GM23338 (cell line): ENCODE data around the gene OBI1. TPM values are rescaled to one million over a fixed set of nuclear protein-coding genes. Genes with fewer than 3 reads are reported as not detected.
A peak's percentile ranks its signal among the peaks of the same experiment; 100 is the strongest.

Source experiments
- ATAC-seq: fragments of 200-7000 bp; cut with Tn5 transposase; 3 replicates; pipeline ENCODE4 v1.9.1; 2020
- DNase-seq: peaks from one replicate; pipeline ENCODE4 v3.0.0-alpha.2; 2015; ENCODE audit warnings: low spot score
- H2AFZ ChIP-seq: fragments of 200-600 bp; sonication (generic); 2 replicates; pipeline ENCODE4 v1.8.0; 2016; ENCODE audit warnings: antibody characterized with exemption, mild to moderate bottlenecking, moderate library complexity
- H3F3A ChIP-seq: fragments of 200-600 bp; sonication (generic); replicated peaks from 2 replicates; pipeline ENCODE4 v1.8.0; 2017; ENCODE audit warnings: antibody characterized with exemption, mixed run types, low read depth
- H3K27ac ChIP-seq: fragments of 200-600 bp; sonication (generic); 2 replicates; pipeline ENCODE4 v1.6.1; 2016; ENCODE audit warnings: low read depth
- H3K27me3 ChIP-seq: fragments of 200-600 bp; sonication (generic); 2 replicates; pipeline ENCODE4 v1.8.0; 2016; ENCODE audit warnings: mild to moderate bottlenecking, mixed run types, moderate library complexity; ENCODE audit not compliant: insufficient read depth
- H3K36me3 ChIP-seq: fragments of 200-600 bp; sonication (generic); 2 replicates; pipeline ENCODE4 v1.8.0; 2016; ENCODE audit warnings: mild to moderate bottlenecking; ENCODE audit not compliant: insufficient read depth
- H3K4me1 ChIP-seq: fragments of 200-600 bp; sonication (generic); 2 replicates; pipeline ENCODE4 v1.8.0; 2016; ENCODE audit warnings: mild to moderate bottlenecking, moderate library complexity; ENCODE audit not compliant: insufficient read depth
- H3K4me2 ChIP-seq: fragments of 200-600 bp; sonication (generic); 2 replicates; pipeline ENCODE4 v1.7.1; 2017; ENCODE audit warnings: mixed run types
- H3K4me3 ChIP-seq: fragments of 200-600 bp; sonication (generic); 2 replicates; pipeline ENCODE4 v1.6.1; 2016; ENCODE audit warnings: mixed run types
- H3K79me2 ChIP-seq: fragments of 200-600 bp; sonication (generic); replicated peaks from 2 replicates; pipeline ENCODE4 v1.8.0; 2017; ENCODE audit warnings: mild to moderate bottlenecking; ENCODE audit not compliant: insufficient read depth
- H3K9me2 ChIP-seq: fragments of 200-600 bp; sonication (generic); 2 replicates; pipeline ENCODE4 v1.8.0; 2017; ENCODE audit not compliant: insufficient read depth
- H4K20me1 ChIP-seq: fragments of 200-600 bp; sonication (generic); replicated peaks from 2 replicates; pipeline ENCODE4 v1.8.0; 2017; ENCODE audit warnings: mild to moderate bottlenecking; ENCODE audit not compliant: insufficient read depth
- H3K27ac Mint-ChIP-seq: 2 replicates; pipeline ENCODE4 v1.8.0; 2020; ENCODE audit warnings: inconsistent platforms, mild to moderate bottlenecking, moderate library complexity, mixed read lengths
- H3K27me3 Mint-ChIP-seq: 3 replicates; pipeline ENCODE4 v1.8.0; 2022; ENCODE audit warnings: low read depth, mild to moderate bottlenecking, moderate library complexity, mixed read lengths, inconsistent platforms; ENCODE audit not compliant: insufficient read depth, poor library complexity
- H3K36me3 Mint-ChIP-seq: 3 replicates; pipeline ENCODE4 v1.8.0; 2021; ENCODE audit warnings: low read depth, mild to moderate bottlenecking, inconsistent platforms, moderate library complexity, mixed read lengths
- H3K4me1 Mint-ChIP-seq: 3 replicates; pipeline ENCODE4 v1.8.0; 2020; ENCODE audit warnings: mild to moderate bottlenecking, inconsistent platforms, mixed read lengths
- H3K4me3 Mint-ChIP-seq: 3 replicates; pipeline ENCODE4 v1.8.0; 2021; ENCODE audit warnings: moderate library complexity, mild to moderate bottlenecking, inconsistent platforms, mixed read lengths
- H3K9me3 Mint-ChIP-seq: 3 replicates; pipeline ENCODE4 v1.8.0; 2020; ENCODE audit warnings: moderate library complexity, mild to moderate bottlenecking, inconsistent platforms, mixed read lengths
- EZH2 ChIP-seq: fragments of 200-600 bp; sonication (generic); IDR thresholded peaks from one replicate; pipeline ENCODE4 v1.8.0; 2017; ENCODE audit warnings: antibody characterized with exemption, mild to moderate bottlenecking, low read depth; ENCODE audit not compliant: unreplicated experiment
- EZH2phosphoT487 ChIP-seq: fragments of 200-600 bp; sonication (generic); IDR thresholded peaks from one replicate; pipeline ENCODE4 v1.8.1; 2018; ENCODE audit warnings: antibody characterized with exemption; ENCODE audit not compliant: unreplicated experiment
- JUNB ChIP-seq: IDR thresholded peaks from one replicate; pipeline ENCODE4 v1.6.1; 2016; ENCODE audit warnings: antibody characterized with exemption; ENCODE audit not compliant: unreplicated experiment
- polyA plus RNA-seq: library from polyadenylated mRNA; unstranded; fragments of >200 nt; fragmentation: Nextera tagmentation; extraction: Ambion mirVana; gene quantifications from 2 replicates; pipeline ENCODE4 v1.2.1, GENCODE V29; 2016
- total RNA-seq: library from RNA; depleted of rRNA; stranded (reverse); fragments of >200 nt; shearing (Covaris generic); gene quantifications from 2 replicates; pipeline ENCODE4 v1.2.3, GENCODE V29; 2014
- TF ChIP-seq, protein P1 (sequence below): IDR thresholded peaks from 2 replicates; pipeline ENCODE4 v1.6.1; 2016; ENCODE audit warnings: antibody characterized with exemption
- TF ChIP-seq, protein P2 (sequence below), 2 experiments: fragments of 200-600 bp in 1 of 2; sonication (generic) in 1 of 2; conservative IDR thresholded peaks; 2 replicates each; pipeline versions ENCODE4 v1.5.1 to v1.6.1; 2016 to 2017; ENCODE audit warnings: antibody characterized with exemption in 2 of 2, low read depth in 2 of 2, mild to moderate bottlenecking in 2 of 2, moderate library complexity in 1 of 2

OBI1 gene
- total and polyA plus RNA-seq, 2 experiments from 2014 or later = 8.2 to 11.1 TPM

DNA sequence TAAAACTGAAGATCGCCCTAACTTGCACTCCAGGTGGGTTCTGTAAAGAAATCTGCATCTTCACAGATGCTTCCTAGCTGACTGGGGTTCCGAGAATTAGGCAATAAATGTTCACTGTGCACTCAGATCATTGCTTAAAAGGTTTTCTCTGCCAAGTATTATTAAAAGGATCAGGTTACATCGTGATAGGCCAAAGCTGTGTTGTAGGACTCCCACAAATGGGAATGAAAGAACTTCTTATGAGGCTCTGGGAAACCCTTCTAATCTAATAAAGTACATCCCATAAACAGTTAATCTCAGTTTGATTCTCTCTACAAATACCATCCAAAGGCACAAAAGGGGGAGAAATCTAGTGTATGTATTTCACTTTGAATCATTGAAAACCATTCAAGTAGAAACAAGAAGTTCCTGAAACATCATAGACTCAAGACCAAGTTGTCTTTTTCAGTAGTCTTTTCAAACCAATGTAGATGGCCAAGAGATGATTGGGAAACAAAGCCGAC is 48.5 kb downstream of the OBI1 start:
- Histone ChIP-seq H3K27ac (no peak overlapping the region), H3F3A (peaks cover 33% of the 10 kb centered on the region), H3K4me2 (no peak overlapping the region), H3K79me2 (no peaks in the 10 kb centered on the region), H3K4me3 (peak overlapping the region; percentile 55; the same call in 1 of the 2 replicates), H3K4me1 (peaks cover 43% of the 10 kb centered on the region), H3K27me3 (peaks cover 80% of the 10 kb centered on the region), H3K9me2 (no peaks in the 10 kb centered on the region), H4K20me1 (peaks cover 20% of the 10 kb centered on the region), H2AFZ (no peak overlapping the region), H3K36me3 (no peaks in the 10 kb centered on the region)
- Mint-ChIP-seq H3K9me3 (no peaks in the 10 kb centered on the region; the same call in 2 of the 3 replicates), H3K4me3 (peak overlapping the region; percentile 76; the same call in 1 of the 3 replicates), H3K27ac (no peak overlapping the region), H3K4me1 (peaks cover 39% of the 10 kb centered on the region), H3K36me3 (peaks cover 2% of the 10 kb centered on the region; the same call in 2 of the 3 replicates), H3K27me3 (peaks cover 74% of the 10 kb centered on the region)
- ATAC-seq = no peak
- DNase-seq = no peak
- TF ChIP-seq EZH2phosphoT487 (no peak), EZH2 (peak; percentile 25)
- TF ChIP-seq, protein P1, sequence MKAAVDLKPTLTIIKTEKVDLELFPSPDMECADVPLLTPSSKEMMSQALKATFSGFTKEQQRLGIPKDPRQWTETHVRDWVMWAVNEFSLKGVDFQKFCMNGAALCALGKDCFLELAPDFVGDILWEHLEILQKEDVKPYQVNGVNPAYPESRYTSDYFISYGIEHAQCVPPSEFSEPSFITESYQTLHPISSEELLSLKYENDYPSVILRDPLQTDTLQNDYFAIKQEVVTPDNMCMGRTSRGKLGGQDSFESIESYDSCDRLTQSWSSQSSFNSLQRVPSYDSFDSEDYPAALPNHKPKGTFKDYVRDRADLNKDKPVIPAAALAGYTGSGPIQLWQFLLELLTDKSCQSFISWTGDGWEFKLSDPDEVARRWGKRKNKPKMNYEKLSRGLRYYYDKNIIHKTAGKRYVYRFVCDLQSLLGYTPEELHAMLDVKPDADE = no peak
- TF ChIP-seq, protein P2, sequence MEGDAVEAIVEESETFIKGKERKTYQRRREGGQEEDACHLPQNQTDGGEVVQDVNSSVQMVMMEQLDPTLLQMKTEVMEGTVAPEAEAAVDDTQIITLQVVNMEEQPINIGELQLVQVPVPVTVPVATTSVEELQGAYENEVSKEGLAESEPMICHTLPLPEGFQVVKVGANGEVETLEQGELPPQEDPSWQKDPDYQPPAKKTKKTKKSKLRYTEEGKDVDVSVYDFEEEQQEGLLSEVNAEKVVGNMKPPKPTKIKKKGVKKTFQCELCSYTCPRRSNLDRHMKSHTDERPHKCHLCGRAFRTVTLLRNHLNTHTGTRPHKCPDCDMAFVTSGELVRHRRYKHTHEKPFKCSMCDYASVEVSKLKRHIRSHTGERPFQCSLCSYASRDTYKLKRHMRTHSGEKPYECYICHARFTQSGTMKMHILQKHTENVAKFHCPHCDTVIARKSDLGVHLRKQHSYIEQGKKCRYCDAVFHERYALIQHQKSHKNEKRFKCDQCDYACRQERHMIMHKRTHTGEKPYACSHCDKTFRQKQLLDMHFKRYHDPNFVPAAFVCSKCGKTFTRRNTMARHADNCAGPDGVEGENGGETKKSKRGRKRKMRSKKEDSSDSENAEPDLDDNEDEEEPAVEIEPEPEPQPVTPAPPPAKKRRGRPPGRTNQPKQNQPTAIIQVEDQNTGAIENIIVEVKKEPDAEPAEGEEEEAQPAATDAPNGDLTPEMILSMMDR (conservative IDR thresholded peaks at IDR 0.05; ENCODE audit: low read depth in 2 of 2) = no peak

DNA sequence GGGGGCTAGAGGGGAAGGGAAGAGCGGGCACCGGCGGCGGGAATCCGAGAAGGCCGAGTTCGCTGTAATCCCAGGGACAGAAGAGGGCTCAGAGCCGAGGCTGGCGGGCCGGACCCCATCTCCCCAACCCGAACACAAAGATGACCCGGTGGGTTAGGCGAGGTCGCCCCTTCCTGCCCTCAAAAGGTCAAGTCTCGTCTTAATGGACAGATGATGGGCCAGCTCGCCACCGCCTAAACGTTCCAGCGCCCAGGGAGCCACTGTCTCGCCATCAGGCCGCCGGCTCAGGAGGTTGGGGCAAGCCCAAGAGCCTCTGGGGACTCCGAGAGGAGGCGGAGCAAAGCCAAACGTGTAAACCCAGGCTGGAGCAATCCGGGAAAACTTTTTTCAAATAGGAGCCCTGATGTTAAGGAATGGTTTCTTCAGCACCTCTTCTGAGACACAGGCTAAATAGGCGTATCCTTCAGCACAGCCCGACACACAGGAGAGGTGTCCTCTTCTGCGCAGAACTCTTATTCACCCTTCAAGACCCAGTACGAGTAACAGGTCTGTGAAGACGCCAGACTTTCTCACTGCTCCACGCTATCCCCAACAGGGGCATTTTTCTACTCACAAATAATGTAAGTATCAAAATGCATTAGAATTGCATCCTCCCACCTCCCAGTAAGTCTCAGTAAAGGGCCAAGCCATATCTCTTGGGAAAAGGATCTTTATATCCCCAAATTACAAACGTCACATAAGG is 49.3 kb downstream of the OBI1 start:
- Histone ChIP-seq H3K4me3 (peak overlapping the region; percentile 55), H3F3A (peaks cover 34% of the 10 kb centered on the region), H3K27ac (no peak overlapping the region), H3K36me3 (no peaks in the 10 kb centered on the region), H3K4me2 (peak overlapping the region; percentile 97), H3K4me1 (peaks cover 50% of the 10 kb centered on the region), H3K79me2 (no peaks in the 10 kb centered on the region), H3K27me3 (peaks cover 88% of the 10 kb centered on the region), H3K9me2 (no peaks in the 10 kb centered on the region), H4K20me1 (peaks cover 25% of the 10 kb centered on the region), H2AFZ (peak overlapping the region; percentile 56)
- Mint-ChIP-seq H3K27ac (no peak overlapping the region), H3K4me3 (peak overlapping the region; percentile 76), H3K9me3 (no peaks in the 10 kb centered on the region; the same call in 2 of the 3 replicates), H3K4me1 (peaks cover 46% of the 10 kb centered on the region), H3K36me3 (no peaks in the 10 kb centered on the region; the same call in 2 of the 3 replicates), H3K27me3 (peaks cover 82% of the 10 kb centered on the region)
- TF ChIP-seq JUNB = no peak
- peak; percentile 30 for TF ChIP-seq EZH2
- ATAC-seq (peak; percentile 48), DNase-seq (peak; percentile 76)
